ENCODE results near the gene SLCO2B1.

SLCO2B1 gene

GRCh38 chr11:75149766-75150465 is 991 bp upstream of the SLCO2B1 start:
- no peaks in the 10 kb centered on the region for H3K9me3 Mint-ChIP-seq
- CTCF ChIA-PET, result interaction anchor here (0.7 to 15.8 kb wide), 3 partner anchors 8 to 54 kb away, joined by 3 to 524 read pairs (median 52); no protein-coding TSS in a partner anchor
- no peak overlapping the region for H3K4me3 Mint-ChIP-seq
- no peaks in the 10 kb centered on the region for H3K36me3 Mint-ChIP-seq
- DNase-seq, result no peak
- no peak overlapping the region for H3K27ac Mint-ChIP-seq
- H3K4me1 Mint-ChIP-seq, result peaks cover 13% of the 10 kb centered on the region
- H3K27me3 Mint-ChIP-seq, result peaks cover 44% of the 10 kb centered on the region

GRCh38 chr11:75151346-75152047 is 590 bp downstream of the SLCO2B1 start:
- peaks cover 48% of the 10 kb centered on the region for H3K27me3 Mint-ChIP-seq
- CTCF ChIA-PET, result interaction anchor here (0.7 to 15.8 kb wide), 4 partner anchors 10 to 100 kb away, joined by 3 to 524 read pairs (median 28); no protein-coding TSS in a partner anchor
- no peaks in the 10 kb centered on the region for H3K36me3 Mint-ChIP-seq
- DNase-seq, result no peak
- H3K9me3 Mint-ChIP-seq, result no peaks in the 10 kb centered on the region
- H3K27ac Mint-ChIP-seq, result no peak overlapping the region
- no peak overlapping the region for H3K4me3 Mint-ChIP-seq
- H3K4me1 Mint-ChIP-seq, result peaks cover 9% of the 10 kb centered on the region

GRCh38 chr11:75152090-75152489 is 1.2 kb downstream of the SLCO2B1 start:
- CTCF ChIA-PET, result interaction anchor here (0.6 to 15.8 kb wide), 3 partner anchors 10 to 273 kb away, joined by 3 to 524 read pairs (median 52); no protein-coding TSS in a partner anchor
- H3K4me1 Mint-ChIP-seq, result peaks cover 9% of the 10 kb centered on the region
- peaks cover 46% of the 10 kb centered on the region for H3K27me3 Mint-ChIP-seq

GRCh38 chr11:75152651-75153427 is 1.9 kb downstream of the SLCO2B1 start:
- H3K27ac Mint-ChIP-seq, result no peak overlapping the region
- H3K36me3 Mint-ChIP-seq, result no peaks in the 10 kb centered on the region
- no peak overlapping the region for H3K4me3 Mint-ChIP-seq
- CTCF ChIA-PET, result interaction anchor here (0.6 to 8.1 kb wide), 2 partner anchors 11 to 273 kb away, joined by 3 to 52 read pairs; no protein-coding TSS in a partner anchor
- peaks cover 44% of the 10 kb centered on the region for H3K27me3 Mint-ChIP-seq
- H3K4me1 Mint-ChIP-seq, result peaks cover 9% of the 10 kb centered on the region
- DNase-seq, result no peak
- H3K9me3 Mint-ChIP-seq, result no peaks in the 10 kb centered on the region

More at GRCh38 chr11:75152090-75152489, 1.2 kb downstream of the SLCO2B1 start:
- H3K36me3 Mint-ChIP-seq, result no peaks in the 10 kb centered on the region
- no peak for DNase-seq
- H3K9me3 Mint-ChIP-seq, result no peaks in the 10 kb centered on the region
- H3K4me3 Mint-ChIP-seq, result no peak overlapping the region
- no peak overlapping the region for H3K27ac Mint-ChIP-seq

GRCh38 chr11:75154646-75155569 is 4.0 kb downstream of the SLCO2B1 start:
- no peak for DNase-seq
- Mint-ChIP-seq H3K36me3 (no peaks in the 10 kb centered on the region), H3K9me3 (no peaks in the 10 kb centered on the region), H3K27ac (no peak overlapping the region), H3K4me1 (peaks cover 9% of the 10 kb centered on the region), H3K27me3 (peaks cover 46% of the 10 kb centered on the region), H3K4me3 (no peak overlapping the region)
- CTCF ChIA-PET, result interaction anchor here (0.8 to 8.1 kb wide), 6 partner anchors 8 to 93 kb away, joined by 3 to 52 read pairs (median 5); no protein-coding TSS in a partner anchor

- H3K36me3 Mint-ChIP-seq, result no peaks in the 10 kb centered on the region
- H3K4me1 Mint-ChIP-seq, result peaks cover 7% of the 10 kb centered on the region
- CTCF ChIA-PET, result interaction anchor here (0.7 to 8.1 kb wide), 4 partner anchors 9 to 49 kb away, joined by 3 to 52 read pairs (median 5); no protein-coding TSS in a partner anchor
- peaks cover 2% of the 10 kb centered on the region for H3K9me3 Mint-ChIP-seq
- peaks cover 40% of the 10 kb centered on the region for H3K27me3 Mint-ChIP-seq
- no peak overlapping the region for H3K4me3 Mint-ChIP-seq
- DNase-seq, result no peak
- no peak overlapping the region for H3K27ac Mint-ChIP-seq
These were observed 4.9 kb downstream of the SLCO2B1 start for GRCh38 chr11:75155570-75156422.

GRCh38 chr11:75158241-75158640 is 7.3 kb downstream of the SLCO2B1 start:
- CTCF ChIA-PET, result interaction anchor here (1.6 kb wide), 1 partner anchor 47 kb away, joined by 4 read pairs; no protein-coding TSS in a partner anchor
- Mint-ChIP-seq H3K27ac (no peak overlapping the region), H3K9me3 (peaks cover 2% of the 10 kb centered on the region), H3K36me3 (no peaks in the 10 kb centered on the region), H3K4me1 (peaks cover 8% of the 10 kb centered on the region), H3K27me3 (peaks cover 37% of the 10 kb centered on the region), H3K4me3 (no peak overlapping the region)
- DNase-seq, result no peak

GRCh38 chr11:75158696-75159150 is 7.8 kb downstream of the SLCO2B1 start:
- peaks cover 7% of the 10 kb centered on the region for H3K4me1 Mint-ChIP-seq
- H3K27me3 Mint-ChIP-seq, result peaks cover 38% of the 10 kb centered on the region
- no peak for DNase-seq
- CTCF ChIA-PET, result interaction anchor here (1.6 kb wide), 1 partner anchor 46 kb away, joined by 4 read pairs; no protein-coding TSS in a partner anchor
- no peak overlapping the region for H3K27ac Mint-ChIP-seq
- no peaks in the 10 kb centered on the region for H3K36me3 Mint-ChIP-seq
- H3K4me3 Mint-ChIP-seq, result no peak overlapping the region
- peaks cover 2% of the 10 kb centered on the region for H3K9me3 Mint-ChIP-seq

- Mint-ChIP-seq H3K4me3 (no peak overlapping the region), H3K27ac (no peak overlapping the region), H3K4me1 (peaks cover 7% of the 10 kb centered on the region), H3K27me3 (peaks cover 44% of the 10 kb centered on the region), H3K36me3 (no peaks in the 10 kb centered on the region), H3K9me3 (peaks cover 2% of the 10 kb centered on the region)
- no peak for DNase-seq
- CTCF ChIA-PET, result interaction anchor here (1.6 kb wide), 1 partner anchor 46 kb away, joined by 4 read pairs; no protein-coding TSS in a partner anchor
These were observed 8.4 kb downstream of the SLCO2B1 start for GRCh38 chr11:75159151-75159953.

- H3K4me1 Mint-ChIP-seq, result peaks cover 7% of the 10 kb centered on the region
- no peak for DNase-seq
- H3K9me3 Mint-ChIP-seq, result peaks cover 2% of the 10 kb centered on the region
- CTCF ChIA-PET, result interaction anchor here (0.8 kb wide), 1 partner anchor 15 kb away, joined by 3 read pairs; no protein-coding TSS in a partner anchor
- no peaks in the 10 kb centered on the region for H3K36me3 Mint-ChIP-seq
- H3K27me3 Mint-ChIP-seq, result peaks cover 47% of the 10 kb centered on the region
- H3K27ac Mint-ChIP-seq, result no peak overlapping the region
- H3K4me3 Mint-ChIP-seq, result no peak overlapping the region
These were observed 9.4 kb downstream of the SLCO2B1 start for GRCh38 chr11:75160220-75160757.

GRCh38 chr11:75160880-75161279 is 10.0 kb downstream of the SLCO2B1 start:
- H3K9me3 Mint-ChIP-seq, result peaks cover 2% of the 10 kb centered on the region
- CTCF ChIA-PET, result no interaction called here
- no peak overlapping the region for H3K4me3 Mint-ChIP-seq
- H3K36me3 Mint-ChIP-seq, result no peaks in the 10 kb centered on the region
- no peak overlapping the region for H3K27ac Mint-ChIP-seq
- peaks cover 7% of the 10 kb centered on the region for H3K4me1 Mint-ChIP-seq
- DNase-seq, result no peak
- H3K27me3 Mint-ChIP-seq, result peaks cover 47% of the 10 kb centered on the region

Data from activated naive CD4-positive, alpha-beta T cell treated with anti-CD3 and anti-CD28 coated beads, Interleukin-2, amount 10 ng/mL, durations not matched to agents 7 days and 5 days (primary cell).